ENCODE results near the gene FIGNL1.

FIGNL1 gene

GRCh38 chr7:50416527-50417182, 33.5 kb downstream of the FIGNL1 start:
- TF ChIP-seq, protein P1, sequence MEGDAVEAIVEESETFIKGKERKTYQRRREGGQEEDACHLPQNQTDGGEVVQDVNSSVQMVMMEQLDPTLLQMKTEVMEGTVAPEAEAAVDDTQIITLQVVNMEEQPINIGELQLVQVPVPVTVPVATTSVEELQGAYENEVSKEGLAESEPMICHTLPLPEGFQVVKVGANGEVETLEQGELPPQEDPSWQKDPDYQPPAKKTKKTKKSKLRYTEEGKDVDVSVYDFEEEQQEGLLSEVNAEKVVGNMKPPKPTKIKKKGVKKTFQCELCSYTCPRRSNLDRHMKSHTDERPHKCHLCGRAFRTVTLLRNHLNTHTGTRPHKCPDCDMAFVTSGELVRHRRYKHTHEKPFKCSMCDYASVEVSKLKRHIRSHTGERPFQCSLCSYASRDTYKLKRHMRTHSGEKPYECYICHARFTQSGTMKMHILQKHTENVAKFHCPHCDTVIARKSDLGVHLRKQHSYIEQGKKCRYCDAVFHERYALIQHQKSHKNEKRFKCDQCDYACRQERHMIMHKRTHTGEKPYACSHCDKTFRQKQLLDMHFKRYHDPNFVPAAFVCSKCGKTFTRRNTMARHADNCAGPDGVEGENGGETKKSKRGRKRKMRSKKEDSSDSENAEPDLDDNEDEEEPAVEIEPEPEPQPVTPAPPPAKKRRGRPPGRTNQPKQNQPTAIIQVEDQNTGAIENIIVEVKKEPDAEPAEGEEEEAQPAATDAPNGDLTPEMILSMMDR (IDR thresholded peaks at IDR 0.05; ENCODE audit: low read depth, low read length), result no peak
- H3K4me3 ChIP-seq (ENCODE audit: low read depth, low read length), result no peak overlapping the region

DNA sequence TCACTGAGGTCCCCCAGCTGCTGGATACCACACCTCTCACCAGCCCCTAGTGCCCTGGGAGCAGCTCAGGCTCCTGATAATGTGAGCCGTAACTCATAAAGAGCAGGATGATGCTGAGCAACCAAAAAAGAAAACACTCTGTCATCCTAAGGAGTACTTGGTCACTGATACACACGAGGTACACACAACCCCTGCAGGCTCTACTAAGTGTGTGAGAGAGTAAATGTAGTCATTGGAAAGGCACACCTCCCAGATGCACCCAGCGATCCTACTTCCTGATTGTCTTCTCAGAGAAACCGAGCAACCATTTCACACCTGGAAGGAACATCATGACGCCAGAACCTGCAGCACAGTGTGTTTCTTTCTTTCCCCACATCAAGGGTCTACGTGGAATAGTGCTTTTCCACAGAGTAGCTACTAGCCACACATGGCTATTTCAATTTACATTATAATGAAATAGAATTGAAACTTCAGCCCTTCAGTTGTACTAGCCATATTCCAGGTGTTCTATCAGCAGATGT, 34.2 kb downstream of the FIGNL1 start:
- H3K27me3 ChIP-seq (ENCODE audit: insufficient read depth, low read depth, severe bottlenecking), result no peaks in the 10 kb centered on the region

More at GRCh38 chr7:50416527-50417182, 33.5 kb downstream of the FIGNL1 start:
- H3K9me3 ChIP-seq (ENCODE audit: severe bottlenecking), result no peaks in the 10 kb centered on the region
- no peaks in the 10 kb centered on the region for H3K27me3 ChIP-seq (ENCODE audit: insufficient read depth, low read depth, severe bottlenecking)
- DNase-seq, result no peak
- H3K27ac ChIP-seq, result no peak overlapping the region
- H3K36me3 ChIP-seq, result no peaks in the 10 kb centered on the region

GRCh38 chr7:50413561-50413960, 36.6 kb downstream of the FIGNL1 start:
- Histone ChIP-seq H3K27ac (no peak overlapping the region), H3K4me3 (ENCODE audit: low read depth, low read length) (no peak overlapping the region), H3K36me3 (no peaks in the 10 kb centered on the region), H3K9me3 (ENCODE audit: severe bottlenecking) (no peaks in the 10 kb centered on the region), H3K27me3 (ENCODE audit: insufficient read depth, low read depth, severe bottlenecking) (no peaks in the 10 kb centered on the region)
- DNase-seq, result no peak
- TF ChIP-seq, protein P1 (IDR thresholded peaks at IDR 0.05; ENCODE audit: low read depth, low read length), result no peak

More for the DNA sequence above, 34.2 kb downstream of the FIGNL1 start:
- Histone ChIP-seq H3K9me3 (ENCODE audit: severe bottlenecking) (no peaks in the 10 kb centered on the region), H3K36me3 (no peaks in the 10 kb centered on the region), H3K4me3 (ENCODE audit: low read depth, low read length) (no peak overlapping the region), H3K27ac (no peak overlapping the region)
- TF ChIP-seq, protein P1 (IDR thresholded peaks at IDR 0.05; ENCODE audit: low read depth, low read length), result no peak
- DNase-seq, result no peak

DNA sequence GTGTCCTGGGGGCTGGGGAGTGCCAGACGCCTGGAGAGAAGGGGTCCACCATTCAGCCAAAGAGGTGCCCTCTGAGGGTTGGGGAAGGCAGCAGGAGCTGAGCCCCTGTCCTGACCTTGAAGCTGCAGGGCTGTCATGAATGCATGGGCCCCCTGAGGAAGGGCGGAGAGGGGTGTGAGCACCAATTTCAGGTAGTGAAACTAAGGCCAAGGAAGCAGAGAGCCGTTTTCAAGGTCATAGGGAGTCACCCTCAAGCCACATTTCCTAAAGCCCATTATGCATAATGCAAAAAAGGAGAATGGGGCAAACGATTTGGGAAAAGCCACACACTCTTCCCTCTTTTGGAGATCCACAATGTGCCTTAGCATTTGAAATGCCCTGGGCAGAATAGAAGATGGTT, 37.2 kb downstream of the FIGNL1 start:
- H3K4me3 ChIP-seq (ENCODE audit: low read depth, low read length), result no peak overlapping the region
- TF ChIP-seq, protein P1 (IDR thresholded peaks at IDR 0.05; ENCODE audit: low read depth, low read length), result no peak
- no peaks in the 10 kb centered on the region for H3K27me3 ChIP-seq (ENCODE audit: insufficient read depth, low read depth, severe bottlenecking)
- DNase-seq, result no peak
- no peak overlapping the region for H3K27ac ChIP-seq
- no peaks in the 10 kb centered on the region for H3K36me3 ChIP-seq
- no peaks in the 10 kb centered on the region for H3K9me3 ChIP-seq (ENCODE audit: severe bottlenecking)

GRCh38 chr7:50411332-50411731, 38.8 kb downstream of the FIGNL1 start:
- TF ChIP-seq, protein P1 (IDR thresholded peaks at IDR 0.05; ENCODE audit: low read depth, low read length), result no peak
- H3K4me3 ChIP-seq (ENCODE audit: low read depth, low read length), result no peak overlapping the region
- H3K9me3 ChIP-seq (ENCODE audit: severe bottlenecking), result no peaks in the 10 kb centered on the region
- DNase-seq, result no peak
- H3K27ac ChIP-seq, result no peak overlapping the region
- H3K36me3 ChIP-seq, result no peaks in the 10 kb centered on the region
- H3K27me3 ChIP-seq (ENCODE audit: insufficient read depth, low read depth, severe bottlenecking), result no peaks in the 10 kb centered on the region

Measured in WERI-Rb-1 (cell line).